Erythroblast (primary cell): Measurements from ENCODE around the gene SSBP3.

Source experiments
- GATA1 ChIP-seq: IDR thresholded peaks from 2 replicates; pipeline ENCODE4 v1.6.1; 2011; ENCODE audit warnings: low read depth, mild to moderate bottlenecking, control low read depth, low read length, moderate library complexity
- POLR2A ChIP-seq: IDR thresholded peaks from 2 replicates; pipeline ENCODE4 v1.6.1; 2011; ENCODE audit warnings: mild to moderate bottlenecking, low read length

DNA sequence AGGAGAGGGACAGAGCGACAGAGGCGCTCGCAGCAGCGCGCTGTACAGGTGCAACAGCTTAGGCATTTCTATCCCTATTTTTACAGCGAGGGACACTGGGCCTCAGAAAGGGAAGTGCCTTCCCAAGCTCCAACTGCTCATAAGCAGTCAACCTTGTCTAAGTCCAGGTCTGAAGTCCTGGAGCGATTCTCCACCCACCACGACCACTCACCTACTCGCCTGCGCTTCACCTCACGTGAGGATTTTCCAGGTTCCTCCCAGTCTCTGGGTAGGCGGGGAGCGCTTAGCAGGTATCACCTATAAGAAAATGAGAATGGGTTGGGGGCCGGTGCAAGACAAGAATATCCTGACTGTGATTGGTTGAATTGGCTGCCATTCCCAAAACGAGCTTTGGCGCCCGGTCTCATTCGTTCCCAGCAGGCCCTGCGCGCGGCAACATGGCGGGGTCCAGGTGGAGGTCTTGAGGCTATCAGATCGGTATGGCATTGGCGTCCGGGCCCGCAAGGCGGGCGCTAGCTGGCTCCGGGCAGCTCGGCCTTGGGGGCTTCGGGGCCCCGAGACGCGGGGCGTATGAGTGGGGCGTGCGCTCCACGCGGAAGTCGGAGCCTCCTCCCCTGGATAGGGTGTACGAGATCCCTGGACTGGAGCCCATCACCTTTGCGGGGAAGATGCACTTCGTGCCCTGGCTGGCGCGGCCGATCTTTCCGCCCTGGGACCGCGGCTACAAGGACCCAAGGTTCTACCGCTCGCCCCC, 206.3 kb downstream of the SSBP3 start, which contains the start of the genes CYB5RL and MRPL37:
- TF ChIP-seq POLR2A (peak; percentile 90), GATA1 (no peak)
